Measurements from ENCODE around the gene SPA17.

SPA17 gene

DNA sequence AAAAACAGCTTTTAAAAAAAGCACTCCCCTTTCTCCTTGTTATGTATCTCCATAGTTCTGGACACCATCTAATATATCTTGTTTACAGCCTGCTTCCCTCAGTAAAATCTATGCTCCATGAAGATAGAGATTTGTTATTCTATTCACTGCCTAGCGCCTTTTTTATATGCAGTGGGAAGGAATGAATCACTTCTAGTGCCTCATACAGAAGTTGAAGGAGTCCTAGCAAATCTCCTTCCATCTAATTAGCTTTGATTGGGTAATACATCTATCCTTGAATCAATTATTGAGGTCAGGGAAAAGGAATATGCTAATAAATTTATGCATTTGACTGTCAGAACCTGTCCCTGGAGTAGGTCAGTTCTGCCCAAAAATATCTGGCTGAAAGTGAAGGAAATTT lies 25.8 kb downstream of the SPA17 start:
- Histone ChIP-seq H3K27ac (ENCODE audit: poor library complexity, severe bottlenecking) (no peak overlapping the region), H3K27me3 (ENCODE audit: insufficient read depth, poor library complexity, severe bottlenecking) (no peaks in the 10 kb centered on the region), H3K36me3 (ENCODE audit: low read depth) (no peaks in the 10 kb centered on the region), H3K9me3 (ENCODE audit: severe bottlenecking) (no peaks in the 10 kb centered on the region), H3K4me1 (ENCODE audit: insufficient read depth, poor library complexity, severe bottlenecking) (no peaks in the 10 kb centered on the region), H3K4me3 (ENCODE audit: severe bottlenecking) (no peak overlapping the region)
- no peak for ATAC-seq (ENCODE audit: low read depth)
- DNase-seq (ENCODE audit: low spot score), result no peak
- TF ChIP-seq, protein P1, sequence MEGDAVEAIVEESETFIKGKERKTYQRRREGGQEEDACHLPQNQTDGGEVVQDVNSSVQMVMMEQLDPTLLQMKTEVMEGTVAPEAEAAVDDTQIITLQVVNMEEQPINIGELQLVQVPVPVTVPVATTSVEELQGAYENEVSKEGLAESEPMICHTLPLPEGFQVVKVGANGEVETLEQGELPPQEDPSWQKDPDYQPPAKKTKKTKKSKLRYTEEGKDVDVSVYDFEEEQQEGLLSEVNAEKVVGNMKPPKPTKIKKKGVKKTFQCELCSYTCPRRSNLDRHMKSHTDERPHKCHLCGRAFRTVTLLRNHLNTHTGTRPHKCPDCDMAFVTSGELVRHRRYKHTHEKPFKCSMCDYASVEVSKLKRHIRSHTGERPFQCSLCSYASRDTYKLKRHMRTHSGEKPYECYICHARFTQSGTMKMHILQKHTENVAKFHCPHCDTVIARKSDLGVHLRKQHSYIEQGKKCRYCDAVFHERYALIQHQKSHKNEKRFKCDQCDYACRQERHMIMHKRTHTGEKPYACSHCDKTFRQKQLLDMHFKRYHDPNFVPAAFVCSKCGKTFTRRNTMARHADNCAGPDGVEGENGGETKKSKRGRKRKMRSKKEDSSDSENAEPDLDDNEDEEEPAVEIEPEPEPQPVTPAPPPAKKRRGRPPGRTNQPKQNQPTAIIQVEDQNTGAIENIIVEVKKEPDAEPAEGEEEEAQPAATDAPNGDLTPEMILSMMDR (IDR thresholded peaks at IDR 0.05; ENCODE audit: poor library complexity, severe bottlenecking), result no peak

DNA sequence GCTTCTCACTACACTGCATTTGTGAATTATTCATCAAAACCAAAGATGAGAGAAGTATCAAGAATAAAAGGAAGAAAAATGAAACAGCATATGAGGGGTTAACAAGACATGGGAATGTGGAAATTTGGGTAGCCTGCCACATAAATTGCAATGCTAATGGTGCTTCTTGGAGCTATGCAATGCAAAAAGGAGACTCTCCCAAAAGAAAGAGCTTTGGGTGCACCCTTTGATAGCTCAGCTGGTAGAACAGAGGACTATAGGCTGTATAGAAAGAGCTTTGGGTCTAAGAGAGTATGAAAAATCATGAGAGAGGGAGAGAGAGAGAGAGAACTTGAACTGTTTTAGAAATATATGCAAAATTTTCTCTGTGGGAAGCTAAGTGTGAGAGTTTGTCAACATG lies 26.3 kb downstream of the SPA17 start:
- TF ChIP-seq, protein P1 (IDR thresholded peaks at IDR 0.05; ENCODE audit: poor library complexity, severe bottlenecking), result no peak
- Histone ChIP-seq H3K27ac (ENCODE audit: poor library complexity, severe bottlenecking) (no peak overlapping the region), H3K4me1 (ENCODE audit: insufficient read depth, poor library complexity, severe bottlenecking) (no peaks in the 10 kb centered on the region), H3K9me3 (ENCODE audit: severe bottlenecking) (no peaks in the 10 kb centered on the region), H3K27me3 (ENCODE audit: insufficient read depth, poor library complexity, severe bottlenecking) (no peaks in the 10 kb centered on the region), H3K36me3 (ENCODE audit: low read depth) (no peaks in the 10 kb centered on the region), H3K4me3 (ENCODE audit: severe bottlenecking) (no peak overlapping the region)
- ATAC-seq (ENCODE audit: low read depth) (no peak), DNase-seq (ENCODE audit: low spot score) (no peak)

DNA sequence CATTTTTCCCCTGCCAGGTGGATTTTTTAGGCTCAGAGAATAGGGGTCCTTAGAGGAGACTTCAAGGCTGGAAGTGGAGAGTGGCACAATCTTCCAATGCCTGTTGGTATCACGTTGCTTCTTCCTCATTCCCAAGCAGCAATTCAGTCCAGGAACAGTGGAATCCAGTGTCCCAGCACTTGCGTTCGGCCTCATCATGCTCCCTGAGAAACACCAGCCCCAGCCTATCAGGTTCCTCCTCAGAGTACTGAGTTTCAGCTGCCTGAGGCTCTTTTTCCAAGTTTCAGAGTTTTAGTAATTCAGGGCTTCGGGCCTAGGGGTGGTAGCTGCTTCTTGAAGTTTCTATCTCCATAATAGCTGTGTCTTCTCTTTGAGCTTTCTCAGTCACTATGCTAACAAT lies 34.1 kb downstream of the SPA17 start:
- H3K4me3 ChIP-seq (ENCODE audit: severe bottlenecking), result no peak overlapping the region
- no peaks in the 10 kb centered on the region for H3K27me3 ChIP-seq (ENCODE audit: insufficient read depth, poor library complexity, severe bottlenecking)
- ATAC-seq (ENCODE audit: low read depth) (no peak), DNase-seq (ENCODE audit: low spot score) (no peak)
- no peak overlapping the region for H3K27ac ChIP-seq (ENCODE audit: poor library complexity, severe bottlenecking)
- no peaks in the 10 kb centered on the region for H3K36me3 ChIP-seq (ENCODE audit: low read depth)
- H3K9me3 ChIP-seq (ENCODE audit: severe bottlenecking), result no peaks in the 10 kb centered on the region
- H3K4me1 ChIP-seq (ENCODE audit: insufficient read depth, poor library complexity, severe bottlenecking), result no peaks in the 10 kb centered on the region
- TF ChIP-seq, protein P1 (IDR thresholded peaks at IDR 0.05; ENCODE audit: poor library complexity, severe bottlenecking), result no peak

DNA sequence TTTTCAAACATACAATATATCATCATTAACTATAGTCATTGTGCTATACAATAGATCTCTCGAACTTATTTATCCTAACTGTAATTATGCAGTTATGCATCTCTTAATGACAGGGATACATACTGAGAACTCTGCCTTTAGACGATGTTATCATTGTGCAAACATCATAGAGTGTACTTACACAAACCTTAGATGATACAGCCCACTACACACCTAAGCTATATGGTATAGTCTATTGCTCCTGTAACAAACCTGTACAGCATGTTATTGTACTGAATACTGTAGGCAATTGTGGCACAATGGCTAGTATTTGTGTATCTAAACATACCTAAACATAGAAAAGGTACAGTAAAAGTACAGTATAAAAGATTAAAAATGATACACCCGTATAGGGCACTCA lies 38.7 kb downstream of the SPA17 start:
- TF ChIP-seq, protein P1 (IDR thresholded peaks at IDR 0.05; ENCODE audit: poor library complexity, severe bottlenecking), result no peak
- DNase-seq (ENCODE audit: low spot score) (no peak), ATAC-seq (ENCODE audit: low read depth) (no peak)
- H3K4me3 ChIP-seq (ENCODE audit: severe bottlenecking), result no peak overlapping the region
- no peak overlapping the region for H3K27ac ChIP-seq (ENCODE audit: poor library complexity, severe bottlenecking)
- peaks cover 4% of the 10 kb centered on the region for H3K4me1 ChIP-seq (ENCODE audit: insufficient read depth, poor library complexity, severe bottlenecking)
- no peaks in the 10 kb centered on the region for H3K9me3 ChIP-seq (ENCODE audit: severe bottlenecking)
- no peaks in the 10 kb centered on the region for H3K36me3 ChIP-seq (ENCODE audit: low read depth)
- H3K27me3 ChIP-seq (ENCODE audit: insufficient read depth, poor library complexity, severe bottlenecking), result no peaks in the 10 kb centered on the region

DNA sequence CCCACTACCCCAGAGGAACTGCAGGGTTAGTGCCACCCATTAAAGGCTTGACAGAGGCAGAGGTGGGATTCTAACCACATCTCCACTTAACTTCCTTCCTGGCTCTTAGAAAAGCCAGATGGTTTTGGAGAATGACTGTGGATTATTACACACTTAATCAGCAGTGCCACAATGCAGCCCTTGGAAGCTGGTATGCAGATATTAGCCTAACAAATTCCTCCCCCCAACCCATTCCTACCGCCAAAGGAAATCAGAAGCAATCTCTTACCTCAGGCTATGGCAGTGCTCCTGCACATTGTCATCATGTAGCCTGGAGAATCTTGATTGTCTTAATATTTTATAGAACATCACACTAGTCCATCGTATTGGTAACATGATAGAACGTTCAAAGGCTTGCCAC lies 42.9 kb downstream of the SPA17 start:
- Histone ChIP-seq H3K4me1 (ENCODE audit: insufficient read depth, poor library complexity, severe bottlenecking) (peaks cover 14% of the 10 kb centered on the region), H3K27ac (ENCODE audit: poor library complexity, severe bottlenecking) (peak overlapping the region; percentile 61), H3K36me3 (ENCODE audit: low read depth) (no peaks in the 10 kb centered on the region), H3K27me3 (ENCODE audit: insufficient read depth, poor library complexity, severe bottlenecking) (no peaks in the 10 kb centered on the region), H3K9me3 (ENCODE audit: severe bottlenecking) (no peaks in the 10 kb centered on the region), H3K4me3 (ENCODE audit: severe bottlenecking) (no peak overlapping the region)
- ATAC-seq (ENCODE audit: low read depth) (peak; percentile 47), DNase-seq (ENCODE audit: low spot score) (no peak)
- TF ChIP-seq, protein P1 (IDR thresholded peaks at IDR 0.05; ENCODE audit: poor library complexity, severe bottlenecking), result no peak

Measured in RWPE2 (cell line).